Measurements from ENCODE around the gene CTNNBL1.

- TF ChIP-seq CTCF (IDR thresholded peaks at IDR 0.05), result no peak
- TF ChIP-seq POLR2A (IDR thresholded peaks at IDR 0.05), result no peak
Measured at GRCh38 chr20:37704955-37705354, 11.1 kb downstream of the CTNNBL1 start.
